Measurements from ENCODE around the gene MLLT1.

- TF ChIP-seq CTCF (IDR thresholded peaks at IDR 0.05) (no peak), POLR2AphosphoS5 (IDR thresholded peaks at IDR 0.05) (no peak), POLR2A (IDR thresholded peaks at IDR 0.05; ENCODE audit: low read depth) (no peak)
These were observed 48.8 kb downstream of the MLLT1 start for GRCh38 chr19:6230991-6231448.
